Glomerular endothelial cell (primary cell): ENCODE results near the gene MEGF6. TPM values are rescaled to one million over a fixed set of nuclear protein-coding genes. Genes with fewer than 3 reads are reported as not detected.
"Not testable (repeated sequence)": the region's sequence is repeated elsewhere in the genome, so short reads cannot be mapped to it uniquely, and the experiment has no call there.

Experiments
- DNase-seq: peaks from one replicate; pipeline ENCODE4 v3.0.0-alpha.2; 2011; ENCODE audit warnings: low read depth, low spot score; ENCODE audit errors: extremely low read depth
- total RNA-seq: library from RNA; depleted of rRNA; stranded (reverse); fragments of >200 nt; gene quantifications from 2 replicates; pipeline ENCODE4 v1.2.3, GENCODE V29; 2015

MEGF6 gene
- total RNA-seq, 1 donor from 2014 or later = 57.6 TPM

- DNase-seq = no peak
Measured at GRCh38 chr1:3597599-3597964, 13.7 kb downstream of the MEGF6 start.

GRCh38 chr1:3596663-3597598 is 14.4 kb downstream of the MEGF6 start:
- no peak for DNase-seq

- no peak for DNase-seq
Measured at GRCh38 chr1:3595949-3596348, 15.4 kb downstream of the MEGF6 start.

GRCh38 chr1:3594706-3595377 is 16.5 kb downstream of the MEGF6 start:
- DNase-seq = no peak

GRCh38 chr1:3593745-3594144 is 17.6 kb downstream of the MEGF6 start:
- no peak for DNase-seq

- DNase-seq = no peak
Measured at GRCh38 chr1:3593334-3593733, 18.0 kb downstream of the MEGF6 start.

GRCh38 chr1:3590951-3591865 is 20.1 kb downstream of the MEGF6 start:
- no peak for DNase-seq

- DNase-seq = no peak
Measured at GRCh38 chr1:3590139-3590763, 21.1 kb downstream of the MEGF6 start.

GRCh38 chr1:3588395-3588794 is 22.9 kb downstream of the MEGF6 start:
- no peak for DNase-seq

- no peak for DNase-seq
Measured at GRCh38 chr1:3586986-3587759, 24.1 kb downstream of the MEGF6 start.

- DNase-seq = no peak
Measured at GRCh38 chr1:3585940-3586568, 25.3 kb downstream of the MEGF6 start.

GRCh38 chr1:3585353-3585868 is 25.9 kb downstream of the MEGF6 start:
- not testable (repeated sequence) for DNase-seq

- no peak for DNase-seq
Measured at GRCh38 chr1:3584915-3585314, 26.4 kb downstream of the MEGF6 start.

GRCh38 chr1:3583751-3584150 is 27.6 kb downstream of the MEGF6 start:
- DNase-seq = not testable (repeated sequence)

- no peak for DNase-seq
Measured at GRCh38 chr1:3581296-3582036, 29.8 kb downstream of the MEGF6 start.

GRCh38 chr1:3580231-3580630 is 31.1 kb downstream of the MEGF6 start:
- DNase-seq = no peak

GRCh38 chr1:3579626-3580025 is 31.7 kb downstream of the MEGF6 start:
- DNase-seq = no peak

- no peak for DNase-seq
Measured at GRCh38 chr1:3578906-3579305, 32.4 kb downstream of the MEGF6 start.
